GM18861 (cell line): ENCODE measurements around the gene FAR2.
A peak's percentile ranks its signal among the peaks of the same experiment; 100 is the strongest.
"Not testable (repeated sequence)": the region's sequence is repeated elsewhere in the genome, so short reads cannot be mapped to it uniquely, and the experiment has no call there.

Experiments used
- ATAC-seq: cut with Tn5 transposase; IDR thresholded peaks from one replicate; pipeline ENCODE4 v1.9.1; 2021; ENCODE audit not compliant: unreplicated experiment

Gene FAR2

GRCh38 chr12:29229937-29230336 lies 80.9 kb downstream of the FAR2 start:
- ATAC-seq: no peak

DNA sequence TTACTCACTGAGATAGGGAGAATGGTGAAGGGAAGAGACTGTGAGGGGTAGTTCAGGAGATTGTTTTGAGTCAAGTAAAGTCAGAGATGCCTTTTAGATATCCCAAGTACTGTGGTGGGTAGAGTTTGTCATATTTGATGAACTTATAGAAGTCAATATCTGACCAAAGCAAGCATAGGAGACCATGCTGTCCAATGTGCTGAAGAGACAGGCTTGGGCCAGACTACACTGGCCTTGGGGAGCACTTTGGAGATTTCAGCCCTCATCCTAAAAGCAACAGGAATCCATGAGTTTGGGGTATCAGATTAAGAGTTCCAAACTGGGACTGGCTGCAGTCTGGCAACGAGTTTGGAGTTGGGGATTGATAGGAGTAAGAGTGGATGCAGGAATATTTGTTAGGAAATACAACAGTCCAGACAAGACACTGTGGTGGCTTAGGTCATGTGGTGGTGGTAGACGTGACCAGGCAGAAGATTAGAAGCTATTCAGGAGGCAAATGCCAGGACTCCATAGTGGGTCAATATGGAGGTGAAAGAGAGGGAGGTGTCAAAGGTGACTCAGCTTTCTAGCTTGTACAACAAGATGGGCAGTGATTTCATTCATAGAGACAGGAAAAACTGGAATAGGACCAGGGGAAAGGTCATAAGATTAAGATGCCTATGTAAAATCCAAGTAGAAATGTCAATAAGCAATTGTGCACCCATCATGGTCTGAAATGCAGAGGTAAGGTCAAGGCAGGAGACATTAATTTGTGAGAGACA lies 81.9 kb downstream of the FAR2 start:
- ATAC-seq: no peak

DNA sequence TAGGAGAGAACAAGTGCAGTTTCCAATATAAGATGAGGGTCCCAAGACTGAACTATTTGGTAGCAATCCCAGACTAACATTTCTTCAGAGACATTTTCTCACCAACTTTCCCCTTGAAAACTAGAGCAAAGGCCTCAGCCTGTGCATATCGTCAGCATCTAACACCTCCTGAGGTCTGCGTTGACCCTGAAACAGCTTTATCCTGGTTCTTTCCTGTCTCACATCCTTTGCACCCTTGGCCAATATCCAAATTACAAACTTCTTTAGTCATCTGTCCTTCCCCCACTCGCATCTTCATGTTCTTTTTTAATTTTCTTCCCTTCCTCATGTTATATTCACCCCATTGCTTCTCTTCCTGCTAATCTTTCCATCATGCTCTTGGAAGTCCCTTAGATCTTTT lies 83.0 kb downstream of the FAR2 start:
- ATAC-seq: no peak

- ATAC-seq: no peak
Measured at GRCh38 chr12:29234552-29234951, 85.5 kb downstream of the FAR2 start.

DNA sequence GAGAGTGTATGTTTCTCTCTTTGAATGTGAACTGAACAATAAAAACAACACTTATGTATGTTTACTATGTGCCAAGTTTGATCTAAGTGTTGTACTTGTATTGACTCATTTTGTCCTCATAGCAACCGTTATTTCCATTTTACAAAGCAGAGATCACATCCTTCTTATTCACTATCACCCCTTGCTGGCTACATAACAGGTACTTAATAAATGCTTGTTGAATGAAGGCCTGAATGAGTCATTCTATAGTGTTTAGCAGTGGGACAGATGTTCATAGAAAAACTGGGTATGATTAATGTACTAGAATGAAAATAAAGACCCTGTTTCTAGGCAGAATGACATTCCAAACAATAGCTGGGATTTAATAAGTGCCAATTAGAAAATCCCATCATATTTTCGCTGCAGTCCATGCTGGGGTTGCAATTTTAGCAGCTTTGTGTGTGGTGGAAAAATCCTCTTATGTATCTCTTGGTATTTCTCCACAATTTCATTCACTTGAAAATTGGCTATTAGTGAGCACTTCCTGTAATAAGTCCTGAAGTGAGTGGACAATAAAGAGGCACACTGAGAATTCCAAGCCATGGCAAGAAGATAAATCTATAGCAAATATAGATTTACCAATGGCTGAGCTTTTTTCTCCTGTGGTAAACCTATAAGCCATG lies 86.0 kb downstream of the FAR2 start:
- ATAC-seq: no peak

DNA sequence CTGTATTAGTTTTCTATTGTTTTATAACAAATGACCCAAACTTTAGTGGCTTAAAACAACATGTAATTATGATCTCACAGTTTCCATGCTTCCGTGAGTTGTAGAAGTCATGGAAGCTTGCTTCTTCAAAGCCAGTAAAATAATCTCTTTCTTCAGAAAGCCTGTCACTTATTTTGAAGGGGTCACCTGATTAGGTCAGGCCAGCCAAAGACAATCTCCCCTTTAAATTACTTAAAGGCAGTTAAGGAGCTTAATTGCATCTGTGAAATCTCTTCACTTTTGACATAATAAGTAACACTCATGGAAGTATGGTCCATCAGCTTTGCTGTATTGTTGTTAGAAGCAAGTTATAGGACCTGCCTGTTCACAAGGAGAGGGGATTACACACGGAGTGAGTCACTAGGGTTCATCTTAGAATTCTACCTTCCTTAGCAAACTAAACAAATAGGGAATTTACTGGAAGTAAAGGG lies 89.8 kb downstream of the FAR2 start:
- ATAC-seq: no peak

GRCh38 chr12:29239336-29239735 lies 90.3 kb downstream of the FAR2 start:
- ATAC-seq: no peak

DNA sequence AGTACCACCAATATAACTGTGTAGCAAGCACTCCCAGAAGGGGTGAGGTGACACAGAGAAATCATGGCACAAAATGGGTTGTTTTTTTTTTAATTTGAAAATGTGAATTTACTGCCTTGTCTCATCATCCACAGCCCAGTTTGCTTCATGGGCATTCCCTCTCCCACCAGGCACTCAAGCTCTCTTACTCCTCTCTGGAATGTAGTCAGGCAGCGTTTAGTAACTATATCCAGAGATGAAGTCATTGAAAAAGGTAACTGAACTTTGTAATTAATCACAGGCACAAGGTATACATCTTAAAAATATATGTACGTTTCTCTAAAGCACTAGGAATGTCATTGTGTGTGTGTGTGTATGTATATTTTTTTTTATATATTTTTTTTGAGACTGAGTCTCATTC lies 91.4 kb downstream of the FAR2 start:
- no peak for ATAC-seq

- peak; percentile 78 for ATAC-seq
Measured at GRCh38 chr12:29241821-29242591, 92.9 kb downstream of the FAR2 start.

DNA sequence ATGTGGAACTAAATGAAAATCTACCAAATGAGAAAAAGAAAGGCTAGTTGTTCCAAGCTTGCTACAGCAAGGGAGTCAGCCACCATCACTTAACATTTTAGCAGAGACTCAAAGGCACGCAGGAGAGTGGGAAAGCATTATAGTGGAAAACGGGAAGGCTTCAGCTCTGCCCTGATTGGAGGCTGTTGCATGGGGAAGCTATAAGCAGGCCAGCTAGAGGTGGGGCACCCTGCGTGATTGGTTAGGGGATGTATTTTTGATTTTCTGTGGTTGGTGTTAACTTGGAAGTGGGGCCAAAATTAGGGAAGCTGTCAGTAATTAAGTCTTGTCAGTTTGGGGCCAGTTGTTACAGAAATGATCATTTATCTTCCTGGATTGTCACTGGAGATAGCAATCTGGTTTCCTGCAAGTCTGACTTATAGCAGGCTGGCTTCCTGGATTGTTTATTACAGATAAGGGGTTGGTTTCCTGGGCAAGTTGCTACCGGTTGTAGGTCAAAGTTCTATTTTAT lies 93.9 kb downstream of the FAR2 start:
- no peak for ATAC-seq

DNA sequence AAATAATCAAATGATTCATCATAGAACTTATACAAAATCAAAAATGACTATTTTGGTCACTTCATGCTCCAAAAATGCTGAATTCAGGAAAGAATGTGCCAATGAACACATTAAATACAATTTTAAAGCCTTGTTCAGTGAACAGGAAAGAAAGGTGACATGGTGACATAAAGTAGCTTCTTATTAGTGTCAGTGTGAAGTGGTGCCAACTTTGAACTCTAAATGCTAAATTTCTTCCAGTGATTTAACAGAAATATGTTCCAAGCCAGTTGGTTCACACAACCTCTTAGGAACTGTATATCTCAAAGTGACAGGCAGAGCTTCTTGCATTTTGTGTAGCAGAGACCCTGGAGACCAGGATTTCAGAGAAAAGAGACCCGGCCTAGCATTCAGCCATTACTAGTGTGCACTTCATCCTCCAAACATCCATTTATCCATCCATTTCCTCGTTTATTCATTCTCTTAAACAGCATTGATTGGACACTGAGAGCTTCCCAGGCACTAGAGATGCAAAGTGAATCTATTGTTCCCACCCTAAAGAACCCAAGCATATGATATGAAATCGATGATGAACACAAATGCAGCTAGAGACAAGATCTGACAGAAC lies 95.2 kb downstream of the FAR2 start:
- ATAC-seq: no peak

GRCh38 chr12:29245246-29245645 lies 96.2 kb downstream of the FAR2 start:
- no peak for ATAC-seq

- no peak for ATAC-seq
Measured at GRCh38 chr12:29249930-29250329, 100.9 kb downstream of the FAR2 start.

DNA sequence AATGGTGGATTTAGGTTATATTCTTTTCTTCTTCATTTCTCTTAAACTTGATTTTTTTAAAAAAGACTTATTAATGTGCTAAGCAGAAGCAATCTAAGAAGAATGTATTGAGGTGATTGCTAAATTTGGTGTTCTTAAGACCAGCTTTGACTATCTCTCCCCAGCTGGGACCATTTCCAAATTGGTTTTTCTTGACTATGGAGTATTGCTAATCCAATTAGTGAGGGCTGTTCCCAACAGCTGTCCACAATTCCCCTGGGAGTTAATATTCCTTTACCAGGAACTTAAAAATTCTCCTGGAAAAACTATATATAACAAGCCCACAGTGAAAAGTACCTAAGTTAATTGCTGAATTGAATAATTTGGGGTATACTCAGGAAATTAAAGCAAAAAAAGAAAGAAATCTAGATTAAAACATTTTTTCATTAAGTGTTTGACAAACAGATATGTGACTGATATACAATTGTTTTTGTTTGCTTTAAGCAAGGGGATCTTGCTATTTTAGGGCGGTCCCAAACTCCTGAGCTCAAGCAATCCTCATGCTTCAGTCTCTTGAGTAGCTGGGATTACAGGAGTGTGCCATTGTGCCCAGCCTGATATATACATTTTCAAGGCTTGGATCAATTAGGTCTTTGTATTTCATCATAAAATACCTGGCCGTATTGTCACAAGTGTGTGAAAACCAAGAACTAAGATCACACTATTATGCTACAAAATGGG lies 105.0 kb downstream of the FAR2 start:
- no peak for ATAC-seq

- ATAC-seq: no peak
Measured at GRCh38 chr12:29255042-29255441, 106.0 kb downstream of the FAR2 start.

DNA sequence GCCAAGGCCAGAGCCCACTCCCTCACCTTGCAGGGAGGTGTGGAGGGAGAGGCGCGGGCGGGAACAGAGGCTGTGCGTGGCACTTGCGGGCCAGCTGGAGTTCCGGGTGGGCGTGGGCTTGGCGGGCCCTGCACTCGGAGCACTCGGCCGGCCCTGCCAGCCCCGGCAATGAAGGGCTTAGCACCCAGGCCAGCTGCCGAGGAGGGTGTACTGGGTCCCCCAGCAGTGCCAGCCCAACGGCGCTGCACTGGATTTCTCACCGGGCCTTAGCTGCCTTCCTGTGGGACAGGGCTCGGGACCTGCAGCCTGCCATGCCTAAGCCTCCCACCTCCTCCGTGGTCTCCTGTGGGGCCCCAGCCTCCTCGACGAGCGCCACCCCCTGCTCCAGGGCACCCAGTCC lies 107.5 kb downstream of the FAR2 start:
- ATAC-seq: no peak

DNA sequence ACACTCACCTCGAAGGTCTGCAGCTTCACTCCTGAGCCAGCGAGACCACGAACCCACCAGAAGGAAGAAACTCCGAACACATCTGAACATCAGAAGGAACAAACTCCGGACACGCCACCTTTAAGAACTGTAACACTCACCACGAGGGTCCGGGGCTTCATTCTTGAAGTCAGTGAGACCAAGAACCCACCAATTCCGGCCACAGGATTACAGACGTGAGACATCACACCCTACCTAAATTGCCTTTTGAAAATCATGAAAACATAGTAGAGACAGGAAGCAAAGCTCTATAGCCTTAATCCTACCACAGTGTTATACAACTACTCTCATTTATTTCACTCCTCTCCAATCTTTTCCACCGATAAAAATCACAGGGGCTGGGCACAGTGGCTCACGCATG lies 108.6 kb downstream of the FAR2 start:
- not testable (repeated sequence) for ATAC-seq

DNA sequence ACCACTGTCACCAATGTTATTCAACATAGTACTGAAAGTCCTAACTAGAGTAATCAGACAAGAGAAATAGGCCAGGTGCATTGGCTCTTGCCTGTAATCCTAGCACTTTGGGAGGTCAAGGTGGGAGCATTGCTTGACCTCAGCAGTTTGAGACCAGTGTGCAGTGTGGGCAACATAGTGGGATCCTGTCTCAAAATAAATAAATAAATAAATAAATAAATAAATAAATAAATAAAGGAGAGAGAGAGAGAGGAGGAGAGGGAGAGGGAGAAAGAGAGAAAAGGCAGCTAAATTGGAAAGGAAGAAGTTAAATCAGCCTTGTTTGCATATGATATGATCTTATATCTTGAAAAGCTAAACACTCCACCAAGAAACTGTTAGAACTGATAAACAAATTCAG lies 115.3 kb downstream of the FAR2 start:
- no peak for ATAC-seq

GRCh38 chr12:29269706-29270408 lies 120.8 kb downstream of the FAR2 start:
- ATAC-seq: no peak

GRCh38 chr12:29270446-29270845 lies 121.4 kb downstream of the FAR2 start:
- ATAC-seq: no peak
